AG09309 (cell line): Measurements from ENCODE around the gene CMIP.

Experiments used
- DNase-seq: peaks from one replicate; pipeline ENCODE4 v3.0.0-alpha.2; 2010; ENCODE audit warnings: low read depth
- H3K4me3 ChIP-seq: 2 replicates; pipeline ENCODE4 v1.5.1; 2011; ENCODE audit warnings: mild to moderate bottlenecking, low read depth, low read length, moderate library complexity; ENCODE audit not compliant: control insufficient read depth
- TF ChIP-seq, protein P1 (sequence below): IDR thresholded peaks from 2 replicates; pipeline ENCODE4 v1.5.1; 2011; ENCODE audit warnings: mild to moderate bottlenecking, low read depth, low read length, inconsistent platforms; ENCODE audit not compliant: insufficient read depth, control insufficient read depth; ENCODE audit errors: missing control alignments

Gene CMIP

DNA sequence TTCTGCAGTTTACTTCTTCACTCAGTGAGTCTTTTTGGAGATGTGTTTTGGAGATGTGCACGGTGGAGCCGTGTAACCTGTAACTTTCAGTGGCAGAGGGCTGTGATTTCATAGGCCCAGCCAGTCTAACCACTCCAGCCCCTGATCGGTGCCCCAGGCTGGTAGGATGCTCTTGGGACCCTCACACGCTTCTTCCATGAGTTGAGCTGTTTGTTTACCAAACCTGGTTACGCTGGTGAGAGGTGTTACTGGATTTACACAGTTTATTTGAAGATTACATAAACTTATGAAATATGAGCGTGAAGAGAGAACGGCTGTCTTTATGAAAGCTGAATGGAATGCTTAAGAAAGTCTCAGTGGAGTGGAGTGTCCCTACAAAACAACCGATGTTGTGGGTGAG is 96.7 kb downstream of the CMIP start:
- no peak overlapping the region for H3K4me3 ChIP-seq
- DNase-seq: no peak
- TF ChIP-seq, protein P1, sequence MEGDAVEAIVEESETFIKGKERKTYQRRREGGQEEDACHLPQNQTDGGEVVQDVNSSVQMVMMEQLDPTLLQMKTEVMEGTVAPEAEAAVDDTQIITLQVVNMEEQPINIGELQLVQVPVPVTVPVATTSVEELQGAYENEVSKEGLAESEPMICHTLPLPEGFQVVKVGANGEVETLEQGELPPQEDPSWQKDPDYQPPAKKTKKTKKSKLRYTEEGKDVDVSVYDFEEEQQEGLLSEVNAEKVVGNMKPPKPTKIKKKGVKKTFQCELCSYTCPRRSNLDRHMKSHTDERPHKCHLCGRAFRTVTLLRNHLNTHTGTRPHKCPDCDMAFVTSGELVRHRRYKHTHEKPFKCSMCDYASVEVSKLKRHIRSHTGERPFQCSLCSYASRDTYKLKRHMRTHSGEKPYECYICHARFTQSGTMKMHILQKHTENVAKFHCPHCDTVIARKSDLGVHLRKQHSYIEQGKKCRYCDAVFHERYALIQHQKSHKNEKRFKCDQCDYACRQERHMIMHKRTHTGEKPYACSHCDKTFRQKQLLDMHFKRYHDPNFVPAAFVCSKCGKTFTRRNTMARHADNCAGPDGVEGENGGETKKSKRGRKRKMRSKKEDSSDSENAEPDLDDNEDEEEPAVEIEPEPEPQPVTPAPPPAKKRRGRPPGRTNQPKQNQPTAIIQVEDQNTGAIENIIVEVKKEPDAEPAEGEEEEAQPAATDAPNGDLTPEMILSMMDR: no peak

DNA sequence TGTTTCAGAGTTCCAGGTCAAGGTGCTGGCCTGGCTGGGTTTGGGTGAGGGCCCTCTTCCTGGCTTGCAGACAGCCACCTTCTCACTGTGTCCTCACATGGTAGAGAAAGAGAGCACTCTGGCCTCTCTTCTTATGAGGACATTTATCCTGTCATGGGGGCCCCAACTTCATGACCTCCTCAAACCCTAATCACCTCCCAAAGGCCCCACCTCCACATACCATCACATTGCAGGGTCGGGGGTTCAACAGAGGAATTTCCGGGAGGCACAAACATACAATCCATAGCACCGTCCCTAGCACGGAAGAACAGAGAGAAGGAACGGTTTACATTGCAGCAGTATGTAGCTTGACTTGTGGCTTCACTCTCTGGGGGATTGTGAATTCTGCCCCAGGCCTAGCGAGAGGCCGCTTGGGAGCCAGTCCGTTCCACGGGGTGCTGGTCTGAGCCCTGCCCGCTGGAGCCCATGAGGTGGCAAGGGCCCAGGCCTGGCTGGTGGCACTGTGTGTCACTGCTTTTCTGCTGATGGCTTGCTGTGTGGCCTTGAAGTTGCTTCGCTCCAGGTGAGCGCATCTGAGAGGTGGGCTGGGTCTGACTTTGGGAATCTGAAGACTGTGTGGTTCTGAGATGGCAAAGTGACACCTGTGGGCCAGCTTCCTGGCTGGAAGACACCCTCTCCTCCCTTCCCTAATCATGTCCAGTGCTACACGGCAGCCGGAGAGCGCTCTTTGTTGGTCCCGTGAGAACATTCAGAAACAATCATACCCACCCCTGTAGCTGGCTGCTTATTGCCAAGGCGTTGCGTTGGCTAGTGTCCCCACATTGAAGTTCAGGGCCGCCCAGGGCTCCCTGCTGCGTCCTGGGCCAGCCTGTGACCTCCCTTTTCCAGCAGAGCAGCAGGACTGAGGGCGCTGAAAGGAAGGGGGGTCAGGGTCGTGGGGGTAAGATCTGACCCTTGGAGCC is 98.3 kb downstream of the CMIP start:
- DNase-seq: no peak
- TF ChIP-seq, protein P1: no peak
- H3K4me3 ChIP-seq: no peak overlapping the region

DNA sequence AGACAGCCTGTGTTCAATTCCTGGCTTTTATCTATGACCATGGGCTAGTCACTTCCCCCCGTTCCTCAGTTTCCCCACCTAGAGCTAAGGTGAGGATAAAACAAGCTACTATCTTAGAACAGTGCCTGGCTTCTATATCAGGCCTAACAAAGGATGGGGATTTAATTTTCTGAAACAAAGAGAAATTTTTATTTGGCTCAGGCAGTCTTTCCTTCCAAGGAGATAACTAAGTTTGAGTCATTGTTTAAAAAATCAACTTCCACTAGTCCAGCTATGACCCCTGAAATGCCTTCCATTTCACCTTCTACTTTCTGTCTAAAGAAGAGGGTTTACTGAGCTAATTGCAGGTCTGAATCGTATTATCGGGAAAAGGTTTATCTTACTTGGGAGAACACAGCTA is 99.0 kb downstream of the CMIP start:
- TF ChIP-seq, protein P1: no peak
- no peak overlapping the region for H3K4me3 ChIP-seq
- no peak for DNase-seq

DNA sequence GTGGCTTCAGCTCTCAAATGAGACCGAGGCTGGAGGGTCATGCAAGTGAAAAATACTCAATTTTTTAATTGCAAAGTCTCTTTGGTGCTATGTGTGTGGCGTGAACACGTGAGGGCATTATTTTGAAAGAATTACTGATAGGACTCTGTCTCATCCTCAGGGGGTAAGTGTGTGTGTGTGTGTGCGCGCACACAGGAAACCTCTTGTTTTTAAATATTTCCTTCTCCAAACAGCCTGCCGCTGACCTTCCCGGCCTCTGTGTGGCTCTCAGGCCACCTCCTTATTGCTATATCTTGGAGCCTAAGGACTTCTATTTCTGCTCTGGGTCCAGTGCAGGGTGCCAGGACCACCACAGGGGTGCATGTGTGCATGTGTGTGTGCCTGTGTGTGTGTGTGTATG is 99.7 kb downstream of the CMIP start:
- H3K4me3 ChIP-seq: no peak overlapping the region
- TF ChIP-seq, protein P1: no peak
- DNase-seq: no peak

DNA sequence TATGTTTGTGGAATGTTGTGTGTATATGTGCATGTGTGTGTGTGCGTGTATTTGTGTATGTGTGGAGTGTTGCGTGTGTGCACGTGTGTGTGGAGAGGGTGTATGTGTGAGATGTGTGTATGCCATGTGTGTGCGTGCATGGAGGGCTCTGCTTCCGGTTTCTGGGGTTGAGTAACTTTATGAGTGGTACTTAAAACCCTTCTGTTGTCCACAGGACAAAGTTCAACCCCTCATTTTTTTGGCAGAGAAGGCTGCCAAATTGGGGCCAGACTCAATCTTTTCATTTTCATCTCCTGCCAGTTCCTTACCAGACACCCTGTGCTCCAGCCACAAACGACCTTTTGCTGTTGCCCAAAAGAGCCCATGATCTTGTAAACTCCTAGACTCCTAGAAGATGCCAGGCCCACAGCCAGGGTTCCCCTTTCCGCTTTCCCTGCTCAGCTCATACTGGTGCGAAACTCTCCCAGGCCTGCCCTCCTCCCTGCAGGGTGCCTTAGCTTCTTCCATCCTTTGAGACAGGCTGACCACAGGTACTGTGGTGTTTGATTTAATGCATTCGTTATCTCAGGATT is 100.2 kb downstream of the CMIP start:
- TF ChIP-seq, protein P1: no peak
- no peak for DNase-seq
- H3K4me3 ChIP-seq: no peak overlapping the region

DNA sequence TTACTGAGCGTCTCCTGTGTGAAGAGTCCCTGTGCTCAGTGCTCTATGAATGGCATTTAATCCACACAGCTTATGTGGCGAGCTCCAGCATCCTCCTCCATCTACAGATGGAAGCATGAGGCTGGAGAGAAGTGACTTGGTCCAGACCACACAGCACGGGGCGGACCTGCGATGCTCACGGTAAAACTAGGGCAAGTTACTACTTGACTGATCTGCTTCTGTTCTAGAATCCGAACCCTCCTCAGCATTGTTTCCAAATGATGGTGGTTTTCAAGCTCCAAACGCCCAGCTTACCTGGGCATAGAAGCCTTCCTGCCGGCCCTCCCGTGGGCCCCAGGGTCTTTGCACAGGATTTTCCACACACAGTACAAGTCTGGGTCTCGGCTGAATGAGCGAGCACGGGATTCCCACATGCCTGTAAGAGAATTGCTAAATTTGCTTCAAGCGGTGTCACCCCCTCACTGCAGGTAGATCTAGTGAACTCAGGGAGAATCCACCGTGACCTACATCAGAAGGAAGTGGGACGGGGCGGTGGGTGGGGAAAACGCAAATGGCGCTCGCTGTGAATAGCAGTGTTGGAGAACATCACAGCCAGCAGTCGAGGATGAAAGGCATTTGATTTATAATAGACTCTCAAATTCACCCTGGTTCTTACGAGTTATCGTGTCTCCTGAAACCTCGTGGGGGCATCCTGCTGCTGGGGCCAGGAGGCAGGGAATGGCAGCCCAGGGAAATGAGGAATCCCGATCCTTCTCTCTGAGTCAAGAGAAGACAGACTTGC is 101.1 kb downstream of the CMIP start:
- H3K4me3 ChIP-seq: no peak overlapping the region
- TF ChIP-seq, protein P1: no peak
- no peak for DNase-seq
